Activated CD4-positive, alpha-beta T cell treated with anti-CD3 and anti-CD28 coated beads, Interleukin-2, amount 50 U/mL, for 1 hour (primary cell): ENCODE results near the gene SLIRP.
"Not testable (repeated sequence)": the region's sequence is repeated elsewhere in the genome, so short reads cannot be mapped to it uniquely, and the experiment has no call there.

ENCODE experiments used
- DNase-seq: peaks from one replicate; pipeline ENCODE4 v3.0.0-alpha.2; 2020

The SLIRP gene

DNA sequence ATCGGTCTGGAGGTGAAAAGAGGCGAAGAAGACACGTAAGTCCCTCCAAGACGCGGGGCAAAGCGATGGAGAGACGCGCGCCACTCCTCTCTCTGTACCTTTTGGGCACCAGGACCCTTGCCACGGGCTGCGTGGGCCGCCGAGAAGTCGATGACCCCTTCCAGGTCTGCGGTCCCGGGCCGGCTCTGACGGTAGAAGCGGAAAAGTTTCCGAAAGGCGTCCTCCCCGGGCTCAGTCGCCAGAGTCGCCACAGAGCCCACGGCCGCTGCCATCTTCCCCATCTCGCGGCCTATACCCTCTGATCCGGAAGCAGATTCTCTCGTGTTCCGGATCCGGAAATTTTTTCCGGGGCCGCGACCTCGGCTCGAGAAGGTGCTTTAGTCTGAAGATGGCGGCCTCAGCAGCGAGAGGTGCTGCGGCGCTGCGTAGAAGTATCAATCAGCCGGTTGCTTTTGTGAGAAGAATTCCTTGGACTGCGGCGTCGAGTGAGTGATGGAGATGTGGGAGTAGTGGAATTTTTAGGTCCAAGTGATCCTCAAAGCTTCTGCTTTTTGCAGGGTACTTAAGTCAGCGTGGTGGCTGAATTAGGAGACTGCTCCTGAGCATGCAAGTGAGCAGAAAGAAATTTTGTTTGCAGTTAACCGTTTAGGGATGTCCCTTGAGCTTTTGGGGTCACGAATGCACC lies at the start of gene SLIRP, which contains the start of gene ALKBH1:
Gene SLIRP (plus strand): TSS at position 380 of the 685 bp plus-strand sequence. CDS start 9 bp downstream, at position 389.
Gene ALKBH1 (minus strand): TSS at position 300 of the 685 bp plus-strand sequence. CDS start 19 bp downstream, at position 281.
- DNase-seq, result peak; percentile 84

DNA sequence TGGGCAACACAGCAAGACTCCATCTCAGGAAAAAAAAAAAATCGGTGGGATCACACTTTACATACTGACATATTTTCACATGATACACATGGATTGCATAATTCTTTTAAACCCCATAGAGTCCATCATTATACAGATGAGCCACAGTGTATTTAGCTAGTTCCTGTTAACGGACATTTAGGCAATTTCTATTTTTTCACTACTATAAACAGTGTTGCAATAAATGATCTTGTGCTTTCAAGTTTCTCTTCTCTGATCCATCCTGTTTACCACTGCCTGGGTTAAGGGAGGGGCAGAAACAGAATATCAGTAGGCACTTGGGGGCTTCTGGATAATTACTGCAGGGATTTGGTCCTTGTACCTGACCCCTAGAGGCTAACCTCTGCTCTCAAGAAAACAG lies 48.1 kb upstream of the SLIRP start:
- DNase-seq, result no peak

DNA sequence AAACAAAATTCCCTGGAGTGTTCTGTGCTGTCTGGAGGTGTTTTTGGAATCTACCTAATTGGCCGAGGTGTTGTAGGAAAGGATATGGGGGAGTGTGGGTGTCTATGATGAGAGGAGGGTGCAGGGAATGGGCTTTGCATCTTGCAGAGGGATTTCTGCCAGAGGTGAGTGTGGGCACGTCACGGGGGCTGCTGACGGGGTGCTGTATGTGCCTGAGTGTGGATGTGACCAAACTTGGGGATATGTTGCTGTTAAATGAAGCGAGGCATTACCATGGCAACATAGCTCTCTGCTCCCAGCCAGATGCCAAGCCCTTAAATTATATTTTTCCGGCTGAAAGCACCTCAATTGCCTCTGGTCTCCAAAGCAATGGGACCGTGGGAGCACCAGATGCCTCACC lies 47.1 kb upstream of the SLIRP start:
- DNase-seq, result no peak

DNA sequence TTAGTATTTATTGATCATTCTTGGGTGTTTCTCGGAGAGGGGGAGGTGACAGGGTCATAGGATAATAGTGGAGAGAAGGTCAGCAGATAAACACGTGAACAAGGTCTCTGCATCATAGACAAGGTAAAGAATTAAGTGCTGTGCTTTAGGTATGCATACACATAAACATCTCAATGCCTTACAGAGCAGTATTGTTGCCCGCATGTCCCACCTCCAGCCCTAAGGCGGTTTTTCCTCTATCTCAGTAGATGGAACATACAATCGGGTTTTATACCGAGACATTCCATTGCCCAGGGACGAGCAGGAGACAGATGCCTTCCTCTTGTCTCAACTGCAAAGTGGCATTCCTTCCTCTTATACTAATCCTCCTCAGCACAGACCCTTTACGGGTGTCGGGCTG lies 46.3 kb upstream of the SLIRP start:
- DNase-seq, result not testable (repeated sequence)

DNA sequence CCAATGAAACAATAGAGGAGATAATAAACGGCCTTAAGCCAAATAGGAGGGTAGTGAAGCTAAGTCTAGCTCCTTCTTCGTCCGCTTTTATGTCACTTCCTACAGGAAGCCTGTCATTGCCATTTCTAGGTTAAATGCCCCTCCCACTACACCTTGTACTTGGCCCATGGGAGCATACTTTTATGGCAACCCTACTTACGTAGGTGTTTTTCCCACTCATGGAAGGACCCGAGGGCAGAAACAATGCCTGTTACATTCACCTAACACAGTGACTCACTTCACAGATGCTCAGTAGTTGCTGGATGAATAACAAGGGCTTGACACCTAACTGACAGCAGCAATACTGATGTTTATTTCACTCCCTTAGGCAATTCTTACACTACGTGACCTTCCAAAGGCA lies 44.6 kb upstream of the SLIRP start:
- DNase-seq, result no peak

DNA sequence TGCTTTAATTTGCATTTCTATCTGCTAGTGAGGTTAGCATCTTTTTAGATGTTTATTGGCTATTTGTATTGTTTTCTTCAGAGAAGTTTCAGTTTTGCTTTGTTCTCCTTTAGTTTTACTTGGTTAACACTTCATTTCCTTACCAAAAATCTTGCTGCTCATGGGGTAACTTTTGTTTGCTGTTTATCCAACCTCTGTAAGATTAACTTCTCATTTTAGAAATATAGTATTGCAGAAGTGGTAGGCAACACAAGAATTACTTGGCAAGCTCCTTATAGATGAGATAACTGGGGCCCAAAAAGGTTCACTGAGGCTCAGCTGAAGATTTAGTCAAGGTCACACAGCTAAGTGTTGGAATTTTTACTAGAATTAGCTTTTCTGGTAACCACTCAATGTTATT lies 40.6 kb upstream of the SLIRP start:
- no peak for DNase-seq

DNA sequence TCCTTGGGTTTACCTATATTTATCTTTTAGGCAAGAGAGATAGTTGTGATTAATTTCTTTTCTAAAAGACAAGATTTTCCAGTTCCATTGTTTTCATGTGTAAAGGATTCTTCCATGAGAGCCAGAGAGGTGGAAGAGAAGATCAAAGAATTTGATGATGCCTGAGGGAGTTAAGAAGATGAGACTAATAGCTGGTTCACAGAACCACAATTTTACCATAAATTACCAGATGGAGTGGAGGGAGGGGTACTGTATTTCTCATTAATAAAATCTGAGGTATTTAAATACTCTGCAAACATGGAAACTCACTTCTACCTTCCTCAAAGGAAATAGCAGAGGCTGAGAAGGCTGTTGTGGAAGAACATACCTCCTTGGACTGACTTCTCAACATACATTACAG lies 34.7 kb upstream of the SLIRP start:
- no peak for DNase-seq

DNA sequence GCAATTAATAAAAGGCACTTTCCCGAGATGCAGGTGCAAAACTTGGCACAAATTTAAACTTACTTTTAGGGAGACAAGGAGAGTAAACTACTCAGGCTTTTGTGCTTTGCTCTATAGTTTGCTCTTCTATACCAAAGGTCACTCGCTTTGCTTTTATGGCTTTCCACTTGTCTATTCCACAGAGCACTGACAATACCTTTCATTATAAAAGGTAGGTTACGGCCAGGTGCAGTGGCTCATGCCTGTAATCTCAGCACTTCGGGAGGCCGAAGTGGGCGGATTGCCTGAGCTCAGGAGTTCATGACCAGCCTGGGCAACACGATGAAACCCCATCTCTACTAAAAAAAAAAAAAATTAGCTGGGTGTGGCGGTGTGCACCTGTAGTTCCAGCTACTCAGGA lies 33.0 kb upstream of the SLIRP start:
- no peak for DNase-seq

DNA sequence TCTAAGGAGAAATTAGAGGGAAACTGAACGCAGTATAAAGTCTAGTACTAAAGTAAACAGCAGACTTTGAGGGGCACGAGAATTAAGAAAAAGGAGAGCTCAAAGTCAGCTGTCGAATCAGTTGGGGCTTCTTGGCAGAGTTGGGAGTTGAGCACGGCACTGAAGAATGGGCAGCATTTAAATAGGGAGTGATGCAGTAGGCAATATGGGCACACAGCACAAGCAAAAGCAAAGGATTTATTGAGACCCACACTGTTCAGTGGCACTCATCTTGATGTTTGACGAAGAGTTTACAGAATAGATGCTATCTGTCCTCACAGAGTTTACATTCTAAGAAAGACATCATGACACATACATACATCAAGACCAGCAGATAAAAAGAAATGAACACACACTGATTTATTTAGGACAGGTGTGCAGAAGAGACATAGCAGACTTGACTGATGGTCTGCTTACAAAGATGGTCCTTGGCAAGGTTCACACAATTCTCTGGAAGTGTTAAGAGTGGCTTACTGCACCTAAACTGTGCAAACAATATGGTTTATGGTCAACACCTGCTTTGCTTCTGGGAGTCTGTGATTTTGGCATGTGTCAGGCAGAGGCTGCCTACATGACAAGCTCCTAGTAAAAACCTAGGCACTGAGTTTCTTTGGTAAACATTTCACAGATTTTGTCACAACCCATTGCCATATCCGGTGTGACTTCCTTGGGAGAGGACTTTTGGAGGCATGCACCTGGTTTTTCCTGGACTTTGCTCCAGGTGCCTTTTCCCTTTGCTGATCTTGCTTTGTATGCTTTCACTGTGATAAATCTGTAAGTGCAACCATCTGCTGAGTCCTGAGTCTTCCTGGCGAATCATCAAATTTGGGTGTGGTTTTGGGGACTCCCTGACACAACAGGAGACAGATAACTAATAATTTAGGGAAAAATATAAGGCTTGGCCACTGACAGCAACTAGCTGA lies 26.4 kb upstream of the SLIRP start:
- no peak for DNase-seq

DNA sequence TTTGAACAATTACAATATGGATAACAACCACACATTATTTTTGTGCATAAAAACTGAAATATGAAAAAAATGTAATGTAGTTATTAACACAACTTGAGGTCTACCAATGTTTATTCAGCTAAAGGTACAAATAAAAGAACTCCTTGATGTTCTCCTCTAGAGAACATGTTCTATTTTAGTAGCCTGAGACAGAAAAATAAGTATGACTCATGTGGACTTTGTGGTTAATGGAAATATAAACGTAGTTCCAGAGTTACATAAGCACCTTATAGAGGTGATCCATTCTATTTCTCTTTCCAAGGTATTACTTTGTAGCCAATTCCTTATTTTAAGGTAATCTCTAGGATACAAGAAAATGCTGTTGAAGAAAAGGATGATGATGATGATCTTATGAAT lies 25.7 kb upstream of the SLIRP start:
- no peak for DNase-seq

DNA sequence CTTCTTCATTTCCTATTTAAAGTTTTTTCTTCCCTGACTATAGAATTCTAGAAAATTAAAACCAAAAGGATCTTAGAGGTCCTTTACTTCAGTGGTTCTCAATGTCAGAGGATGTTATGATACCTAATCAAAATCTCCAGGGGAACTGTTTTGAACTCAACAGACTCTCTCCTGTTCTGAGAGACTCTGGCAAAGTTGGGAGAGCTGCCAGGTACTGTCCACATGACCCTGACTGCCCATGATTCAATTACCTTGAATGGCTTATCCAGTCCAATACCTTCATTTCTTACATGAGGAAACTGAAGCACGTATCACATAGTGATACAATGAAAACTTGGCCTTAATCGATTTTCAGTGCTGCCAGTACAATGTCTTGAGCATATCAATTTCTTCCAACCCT lies 16.6 kb upstream of the SLIRP start:
- DNase-seq, result no peak

DNA sequence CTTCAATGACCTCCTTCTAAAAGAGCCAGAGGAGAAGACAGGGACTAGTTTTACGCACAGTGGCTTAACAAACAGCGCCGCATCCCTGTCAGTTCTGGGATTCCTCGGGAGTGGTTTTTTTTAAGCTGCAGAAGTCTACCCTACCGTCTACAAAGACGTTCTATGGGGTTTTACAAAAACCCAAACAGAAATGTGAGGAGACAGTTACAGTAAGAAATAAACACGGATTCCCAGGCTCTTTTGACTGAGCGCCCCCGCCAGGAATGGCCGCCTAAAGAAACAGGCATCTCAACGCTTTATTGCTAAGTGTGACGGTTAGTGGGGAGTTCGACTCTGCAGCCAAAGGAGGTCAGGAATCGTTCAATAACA lies 564 bp upstream of the SLIRP start:
- no peak for DNase-seq

DNA sequence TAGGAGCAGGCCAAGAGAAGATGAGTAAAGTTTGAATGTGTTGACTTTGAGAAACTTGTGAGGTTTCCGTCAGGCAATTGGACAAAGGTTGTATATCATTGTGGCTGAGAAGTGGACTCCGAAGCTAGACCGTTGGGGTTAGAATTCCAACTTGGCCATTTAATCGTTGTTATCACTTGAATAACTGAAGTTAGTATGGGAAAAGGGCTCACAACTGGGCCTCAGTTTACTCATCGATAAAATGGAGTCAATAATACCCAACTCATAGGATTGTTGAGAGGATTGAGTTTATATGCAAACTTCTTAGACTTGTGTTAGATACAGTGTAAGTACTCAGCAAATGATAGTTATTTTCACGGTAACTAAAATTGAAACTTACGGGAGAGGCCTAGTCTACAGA lies 846 bp downstream of the SLIRP start:
- DNase-seq, result no peak

DNA sequence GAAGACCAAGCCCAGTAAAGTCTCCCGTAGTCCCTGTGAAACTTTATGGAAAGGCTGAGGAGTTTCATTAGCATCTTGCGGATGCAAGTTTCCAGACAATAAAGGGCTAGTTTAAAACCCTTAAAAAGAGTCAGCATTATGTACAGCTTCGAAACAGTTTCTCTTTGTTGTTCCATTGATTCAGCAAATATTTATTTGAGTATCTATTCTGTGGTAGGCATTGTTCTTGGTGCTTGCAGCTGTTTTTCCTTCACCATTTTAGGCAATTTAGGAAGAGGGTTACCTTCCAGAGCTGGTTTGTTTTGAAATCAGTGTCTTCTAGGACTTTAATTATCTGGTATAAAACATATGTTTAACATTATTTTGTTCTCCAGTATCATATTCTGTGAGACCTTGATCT lies 1.5 kb downstream of the SLIRP start:
- DNase-seq, result no peak

DNA sequence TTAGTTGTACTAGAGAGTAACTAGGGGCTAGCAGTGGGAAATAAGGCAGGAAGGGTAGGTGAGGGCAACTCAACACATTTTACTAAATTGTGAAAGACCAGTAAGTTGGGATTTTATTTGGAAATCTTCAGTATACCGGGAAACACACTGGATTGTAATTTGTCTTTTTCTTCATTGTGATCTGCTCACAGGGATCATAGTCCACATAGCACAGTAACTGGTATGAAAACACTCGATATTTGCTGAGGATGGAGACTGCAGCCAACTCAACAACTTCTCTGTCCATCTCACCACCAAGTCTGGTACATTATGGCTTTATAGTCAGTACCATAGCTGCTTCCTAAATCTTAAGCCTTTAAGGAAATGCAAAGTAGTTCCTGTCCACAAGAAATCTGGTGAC lies 2.5 kb downstream of the SLIRP start:
- DNase-seq, result no peak

DNA sequence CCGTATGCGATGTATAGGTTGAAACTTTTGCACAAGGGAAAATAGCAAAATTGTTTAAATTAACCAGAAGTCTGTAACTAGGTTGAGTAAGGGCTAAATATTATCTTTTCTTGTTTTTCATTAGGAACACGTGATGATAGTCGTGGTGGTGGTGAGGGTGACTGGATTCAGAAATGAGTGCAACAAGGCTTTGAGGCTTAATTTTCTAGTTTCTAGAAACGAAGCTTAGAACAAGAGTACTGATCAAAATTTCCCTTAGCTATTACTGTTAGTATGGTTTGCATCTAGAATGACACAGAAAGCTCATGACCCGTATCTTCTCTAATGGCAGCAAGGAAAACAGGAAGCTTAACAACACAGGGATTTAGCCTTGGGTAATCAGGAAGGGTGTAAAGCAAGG lies 7.0 kb downstream of the SLIRP start:
- no peak for DNase-seq

DNA sequence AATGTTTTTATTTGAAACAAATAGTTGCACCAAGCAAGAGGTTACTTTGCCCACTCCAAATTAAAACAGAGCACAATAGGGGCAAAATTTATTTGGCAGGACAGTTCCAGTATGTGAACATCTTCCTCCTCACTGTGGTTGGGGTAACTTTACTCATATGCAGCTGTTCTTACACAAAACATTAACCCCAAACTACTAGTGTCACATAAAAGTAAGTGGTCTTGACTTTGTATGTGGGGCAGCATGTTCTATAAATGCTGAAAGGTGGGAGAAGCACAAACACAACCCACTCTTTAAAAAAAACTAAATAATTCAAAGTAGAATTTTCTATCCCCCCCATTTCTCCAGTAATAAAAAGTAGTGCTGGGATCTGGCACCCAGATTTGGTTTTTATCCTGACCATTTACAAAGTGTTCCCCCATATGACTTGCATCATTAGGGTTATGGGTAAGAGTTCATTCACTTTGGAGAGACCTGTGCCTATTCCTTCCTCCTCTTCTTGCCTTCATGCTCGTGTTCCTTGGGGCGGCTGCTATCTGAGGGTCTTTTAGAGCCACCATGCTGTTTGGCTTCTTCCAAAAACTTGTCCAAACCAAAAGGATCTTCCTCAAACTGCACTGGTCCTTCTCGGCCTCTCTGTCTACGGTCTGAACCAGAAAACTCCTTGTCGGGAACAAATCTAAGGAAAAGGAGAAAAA lies 9.9 kb downstream of the SLIRP start:
- no peak for DNase-seq

DNA sequence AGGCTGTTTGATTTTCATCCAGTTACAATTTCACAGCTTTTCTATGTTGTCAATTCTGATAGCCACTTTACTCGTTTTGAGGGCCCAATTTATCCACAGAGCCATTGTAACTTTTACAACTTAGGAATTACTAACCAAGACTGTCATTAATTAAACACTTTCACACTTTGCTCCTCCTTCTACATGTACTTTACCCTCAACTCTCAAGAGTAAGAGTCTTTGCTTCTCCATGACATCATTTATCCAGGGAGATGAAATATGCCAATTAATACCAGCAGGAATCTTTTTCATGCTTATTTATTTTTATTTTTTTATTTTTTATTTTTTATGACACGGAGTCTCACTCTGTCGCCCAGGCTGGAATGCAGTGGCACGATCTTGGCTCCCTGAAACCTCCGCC lies 13.5 kb downstream of the SLIRP start:
- DNase-seq, result no peak

DNA sequence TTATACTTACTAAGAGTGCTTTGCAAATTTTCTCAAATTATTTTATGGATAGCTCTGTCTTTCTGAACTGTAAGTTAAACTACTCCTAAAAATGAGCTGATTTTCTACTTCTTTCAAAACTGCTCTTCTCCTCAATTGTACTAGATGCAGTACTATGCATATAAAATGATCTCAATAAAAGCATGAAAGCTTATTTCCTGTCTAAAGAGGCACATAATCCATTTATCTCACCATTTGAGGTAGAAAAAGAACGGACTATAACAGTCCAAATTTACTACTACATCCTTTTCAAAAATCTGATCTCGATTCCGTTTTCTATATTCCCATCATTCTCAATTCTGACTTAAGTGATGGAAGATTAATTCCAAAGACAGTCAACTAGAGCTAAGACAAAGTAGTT lies 14.4 kb downstream of the SLIRP start:
- DNase-seq, result no peak

DNA sequence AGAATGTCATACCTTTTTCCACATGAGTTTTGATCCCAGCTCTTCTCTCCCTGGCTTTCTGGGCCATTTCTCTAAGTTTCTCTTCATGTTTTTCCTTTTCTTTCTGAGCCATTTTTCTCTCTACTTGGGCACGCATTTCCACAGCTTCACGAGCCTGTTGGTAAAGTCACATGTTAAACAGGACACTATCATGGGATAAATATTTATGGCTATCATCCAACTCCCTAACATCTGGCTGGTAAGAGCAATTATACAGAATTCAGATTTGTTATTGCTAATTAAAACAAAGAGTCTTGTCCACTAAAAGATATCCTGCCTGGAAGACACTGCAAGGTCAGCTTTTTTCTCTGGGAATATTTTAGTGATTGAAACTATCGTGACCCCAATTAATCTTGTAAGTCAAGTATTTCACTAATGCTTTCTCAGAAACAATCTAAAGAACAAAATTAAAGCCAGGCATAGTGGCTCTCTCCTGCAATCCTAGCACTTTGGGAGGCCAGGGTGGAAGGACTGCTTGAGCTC lies 23.1 kb downstream of the SLIRP start:
- no peak for DNase-seq

DNA sequence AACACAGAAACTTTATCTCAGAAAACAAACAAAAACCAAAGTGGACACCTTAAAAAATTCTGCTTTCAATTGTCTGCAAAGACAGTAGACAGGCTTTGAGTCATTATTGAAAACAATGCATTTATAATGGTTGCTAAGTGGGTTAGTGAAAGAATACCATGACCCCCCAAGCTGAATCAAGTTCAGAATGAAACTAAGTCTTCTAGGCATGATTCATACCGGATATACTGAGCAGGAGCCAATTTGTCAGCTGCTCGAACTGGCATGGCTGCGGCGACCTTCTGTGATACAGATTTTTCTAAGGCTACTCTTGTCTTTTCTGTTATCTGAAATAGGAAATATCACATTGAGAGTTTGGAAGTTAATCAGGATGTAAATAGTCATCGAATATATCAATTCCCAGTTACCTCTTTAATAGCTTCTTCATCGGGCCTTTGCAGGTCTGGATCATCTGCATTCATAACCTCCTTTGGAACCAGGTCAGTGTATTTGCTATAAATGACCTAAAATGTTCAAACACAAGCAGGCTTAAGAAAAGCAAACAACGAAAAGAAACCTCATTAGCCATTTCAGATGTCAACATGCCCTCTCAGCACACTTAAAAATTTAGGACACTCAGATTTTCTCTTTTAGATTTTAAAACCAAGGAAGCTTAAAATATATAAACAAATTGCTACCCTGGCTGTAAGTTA lies 30.8 kb downstream of the SLIRP start:
- no peak for DNase-seq

DNA sequence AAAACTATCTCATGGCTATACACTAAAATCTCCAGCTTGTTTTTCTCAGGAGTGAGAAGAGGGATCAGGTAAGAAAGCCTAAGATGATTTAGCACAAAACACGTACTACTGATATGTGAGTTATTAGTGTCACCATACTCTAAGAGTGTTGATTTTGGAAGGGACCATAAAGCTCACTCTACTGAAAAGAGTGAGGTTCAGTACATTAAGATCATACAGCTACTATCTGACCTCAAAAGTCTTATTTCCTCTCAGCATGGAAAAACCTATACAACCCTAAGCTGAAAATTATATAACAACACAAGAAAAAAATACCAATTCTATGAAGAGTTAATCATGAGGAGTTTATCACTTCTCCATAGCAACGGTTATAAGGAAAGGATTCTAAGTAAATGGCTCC lies 33.5 kb downstream of the SLIRP start:
- no peak for DNase-seq
